Gastrocnemius medialis (tissue), 4 donors: ENCODE data around the gene ENTPD6. TPM values are rescaled to one million over a fixed set of nuclear protein-coding genes. Genes with fewer than 3 reads are reported as not detected.
A peak's percentile ranks its signal among the peaks of the same experiment; 100 is the strongest.

Experiments used
- ATAC-seq, 2 donors: fragments of 150-250 bp; one replicate each; pipeline ENCODE4 v1.9.1; 2016
- DNase-seq, 2 donors: peaks; one replicate each; pipeline ENCODE4 v3.0.0-alpha.2; 2019
- H3K27ac ChIP-seq, 4 donors: fragments of 200-600 bp; sonication (generic); 1 replicate in 1 of 4; 2 replicates in 3 of 4; pipeline ENCODE4 v1.5.1; 2016 to 2018; ENCODE audit warnings: mild to moderate bottlenecking in 2 of 4, moderate library complexity in 1 of 4
- H3K27me3 ChIP-seq, 3 donors: fragments of 200-600 bp; sonication (generic) in 2 of 3; 1 replicate in 1 of 3; 2 replicates in 2 of 3; pipeline versions ENCODE4 v1.5.1 to v1.6.0; 2016 to 2019; ENCODE audit warnings: mild to moderate bottlenecking in 1 of 3, moderate library complexity in 1 of 3
- H3K36me3 ChIP-seq, 2 donors: fragments of 200-600 bp; sonication (generic) in 1 of 2; one replicate each; pipeline ENCODE4 v1.5.1; 2017 to 2018
- H3K4me1 ChIP-seq, 2 donors: fragments of 200-600 bp; sonication (generic) in 1 of 2; one replicate each; pipeline ENCODE4 v1.5.1; 2016 to 2017; ENCODE audit warnings: mild to moderate bottlenecking in 2 of 2
- H3K4me3 ChIP-seq, 4 donors: fragments of 200-600 bp; sonication (generic) in 3 of 4; 1 replicate in 1 of 4; 2 replicates in 3 of 4; pipeline ENCODE4 v1.5.1; 2016 to 2019; ENCODE audit warnings: mild to moderate bottlenecking in 2 of 4
- H3K9me3 ChIP-seq, 3 donors: fragments of 200-600 bp; sonication (generic) in 2 of 3; 1 replicate in 1 of 3; 2 replicates in 2 of 3; pipeline ENCODE4 v1.5.1; 2016 to 2019
- CTCF ChIP-seq, 5 experiments: fragments of 450-650 bp in 3 of 5; fragments of 200-600 bp in 2 of 5; sonication (generic) in 2 of 5; IDR thresholded peaks in 4 of 5; conservative IDR thresholded peaks in 1 of 5; 1 replicate in 4 of 5; 2 replicates in 1 of 5; pipeline ENCODE4 v1.5.1; 2016 to 2019; ENCODE audit warnings: antibody characterized with exemption in 5 of 5, mild to moderate bottlenecking in 3 of 5, moderate library complexity in 3 of 5
- POLR2A ChIP-seq, 2 donors: fragments of 450-650 bp; IDR thresholded peaks; one replicate each; pipeline ENCODE4 v1.6.1; 2017; ENCODE audit warnings: antibody characterized with exemption in 2 of 2, mild to moderate bottlenecking in 2 of 2, moderate library complexity in 2 of 2
- in situ Hi-C, 4 donors: fragments of 200-750 bp; cut with MboI; loops; one replicate each; pipeline versions ENCODE4 v1.15.0 to v1.8.0; 2017; ENCODE audit warnings: low sequenced_read_pairs in 4 of 4
- intact Hi-C: fragments of 100-400 bp; cut with DNase I; formaldehyde crosslinking; loops from one replicate; pipeline ENCODE4 v1.15.1; 2023; ENCODE audit warnings: low total_unique reads
- total RNA-seq, 4 donors: library from RNA; depleted of rRNA; stranded (reverse); fragments of >200 nt; gene quantifications; one replicate each; pipeline versions ENCODE4 v1.1.0 to v1.2.3, GENCODE V29; 2016

The ENTPD6 gene
- total RNA-seq, 4 donors from 2014 or later: 27.0 to 61.1 (median 50.2) TPM

GRCh38 chr20:25270829-25271251, 75.3 kb downstream of the ENTPD6 start:
- intact Hi-C loops: no loop called here
- in situ Hi-C loops: loop anchor here in 2 of 4 donors (25.0 kb wide), 2 partner anchors 116 to 284 kb away; partner anchors contain the start of genes ABHD12 (in 1 of the 2) and APMAP (in 1 of the 2)
- ATAC-seq: no peak
- peak overlapping the region in 1 of 4 donors; percentile 89 for H3K27ac ChIP-seq
- no peak for DNase-seq
- no peak overlapping the region for H3K4me3 ChIP-seq
- no peak for TF ChIP-seq POLR2A (IDR thresholded peaks at IDR 0.05)
- TF ChIP-seq CTCF (IDR thresholded peaks at IDR 0.05 in 4 of 5, conservative IDR thresholded peaks at IDR 0.05 in 1 of 5): no peak
- H3K4me1 ChIP-seq: peaks cover 32 to 48% of the 10 kb centered on the region in 2 donors
- H3K27me3 ChIP-seq: no peaks in the 10 kb centered on the region
- H3K36me3 ChIP-seq: peaks cover 0 to 17% of the 10 kb centered on the region in 2 donors
- no peaks in the 10 kb centered on the region for H3K9me3 ChIP-seq

DNA sequence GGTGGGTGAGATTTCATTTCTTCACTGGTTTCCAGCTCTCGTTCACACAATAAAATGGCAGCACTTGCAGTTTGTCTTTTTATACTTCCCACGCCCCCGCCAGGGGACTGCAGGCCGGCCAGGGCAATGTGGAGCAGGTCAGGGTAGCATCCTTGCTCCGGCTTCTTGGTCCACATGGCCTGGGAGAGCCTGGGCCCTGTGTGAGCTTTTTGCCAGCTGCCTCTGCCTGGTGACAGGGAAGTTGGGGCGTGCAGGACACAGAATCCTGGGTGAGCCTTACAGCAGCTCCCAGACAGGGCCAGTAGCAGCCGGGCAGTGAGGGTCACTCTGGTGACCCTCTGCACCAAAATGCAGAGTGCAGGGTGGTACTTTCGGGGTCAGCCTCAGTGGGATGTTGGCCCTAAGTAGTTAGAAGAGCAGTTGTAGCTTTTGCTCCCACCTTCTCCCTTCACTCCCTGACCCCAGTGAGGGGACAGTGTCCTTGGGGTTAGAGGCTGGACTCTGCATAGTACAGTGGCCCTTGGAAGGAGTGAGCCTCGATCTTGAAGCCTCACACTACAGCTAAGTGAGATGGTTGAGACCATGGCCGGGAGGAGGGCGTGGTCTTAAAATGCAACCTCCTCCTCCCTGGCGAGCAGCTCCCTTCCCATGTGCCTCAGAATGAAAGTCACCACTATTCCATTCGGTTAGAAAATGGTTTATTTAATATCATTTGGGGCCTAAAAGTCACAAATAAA, 76.1 kb downstream of the ENTPD6 start:
- H3K9me3 ChIP-seq: no peaks in the 10 kb centered on the region
- in situ Hi-C loops (loop anchor here in 2 of 4 donors (25.0 kb wide), 2 partner anchors 116 to 284 kb away; partner anchors contain the start of genes ABHD12 (in 1 of the 2) and APMAP (in 1 of the 2)), intact Hi-C loops (no loop called here)
- no peak overlapping the region for H3K4me3 ChIP-seq
- ATAC-seq (no peak), DNase-seq (no peak)
- peaks cover 0 to 17% of the 10 kb centered on the region in 2 donors for H3K36me3 ChIP-seq
- no peaks in the 10 kb centered on the region for H3K27me3 ChIP-seq
- peak overlapping the region; percentile 81 to 89 (median 86) for H3K27ac ChIP-seq
- no peak for TF ChIP-seq CTCF (IDR thresholded peaks at IDR 0.05 in 4 of 5, conservative IDR thresholded peaks at IDR 0.05 in 1 of 5)
- TF ChIP-seq POLR2A (IDR thresholded peaks at IDR 0.05): no peak
- H3K4me1 ChIP-seq: peaks cover 32 to 48% of the 10 kb centered on the region in 2 donors

DNA sequence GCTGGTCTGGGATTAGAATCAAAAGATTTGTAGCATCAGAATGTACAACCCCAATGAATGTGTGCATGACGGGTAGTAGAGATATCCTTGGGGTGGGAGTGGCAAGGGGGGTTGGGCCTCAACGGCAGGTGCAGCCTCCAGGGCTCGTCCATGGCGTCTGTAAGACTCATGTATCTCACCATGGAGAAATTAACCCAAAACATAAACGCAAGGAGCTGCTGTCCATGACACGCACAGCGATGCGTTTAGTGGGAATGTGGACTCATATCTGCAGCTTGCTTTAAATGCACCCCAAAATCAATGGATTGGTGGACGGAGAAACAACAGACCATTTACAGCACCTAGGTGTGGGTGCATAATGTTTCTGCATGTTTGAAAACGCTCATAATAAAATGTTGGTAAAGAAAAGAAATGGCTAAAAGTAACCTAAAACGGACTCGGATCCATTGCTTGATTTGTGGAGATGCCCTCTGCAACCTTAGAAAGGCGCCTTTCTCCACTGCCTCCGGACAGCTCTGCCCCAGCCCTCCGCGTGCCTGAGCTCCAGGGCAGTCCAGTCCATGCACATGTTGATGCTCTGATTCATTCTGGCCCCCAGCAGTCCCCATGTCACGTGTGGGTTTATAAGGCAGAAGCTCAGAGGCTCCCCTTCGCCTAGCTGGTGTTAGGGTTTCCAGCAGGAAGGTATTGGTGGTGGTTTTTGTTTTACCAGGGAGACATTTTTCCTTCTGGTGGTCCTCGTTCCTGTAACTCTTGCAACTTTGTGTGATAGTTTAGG, 76.9 kb downstream of the ENTPD6 start:
- Histone ChIP-seq H3K27ac (peak overlapping the region; percentile 81 to 89 (median 86)), H3K4me1 (peaks cover 32 to 52% of the 10 kb centered on the region in 2 donors), H3K9me3 (no peaks in the 10 kb centered on the region), H3K27me3 (no peaks in the 10 kb centered on the region), H3K4me3 (peak overlapping the region in 1 of 4 donors; percentile 32), H3K36me3 (peaks cover 0 to 21% of the 10 kb centered on the region in 2 donors)
- in situ Hi-C loops: loop anchor here in 2 of 4 donors (25.0 kb wide), 2 partner anchors 115 to 285 kb away; partner anchors contain the start of genes ABHD12 (in 1 of the 2) and APMAP (in 1 of the 2)
- TF ChIP-seq CTCF (IDR thresholded peaks at IDR 0.05 in 4 of 5, conservative IDR thresholded peaks at IDR 0.05 in 1 of 5): no peak
- no peak for TF ChIP-seq POLR2A (IDR thresholded peaks at IDR 0.05)
- DNase-seq (peak in 1 of 2 donors; percentile 67), ATAC-seq (peak in 1 of 2 donors; percentile 24)
- intact Hi-C loops: no loop called here

GRCh38 chr20:25273046-25273445, 77.5 kb downstream of the ENTPD6 start:
- Histone ChIP-seq H3K27me3 (no peaks in the 10 kb centered on the region), H3K9me3 (no peaks in the 10 kb centered on the region), H3K4me1 (peaks cover 32 to 56% of the 10 kb centered on the region in 2 donors), H3K4me3 (peak overlapping the region in 3 of 4 donors; percentile 6 to 32 (median 23)), H3K36me3 (peaks cover 0 to 25% of the 10 kb centered on the region in 2 donors), H3K27ac (peak overlapping the region; percentile 81 to 89 (median 86))
- intact Hi-C loops: no loop called here
- in situ Hi-C loops: loop anchor here in 2 of 4 donors (25.0 kb wide), 2 partner anchors 114 to 286 kb away; partner anchors contain the start of genes ABHD12 (in 1 of the 2) and APMAP (in 1 of the 2)
- no peak for TF ChIP-seq CTCF (IDR thresholded peaks at IDR 0.05 in 4 of 5, conservative IDR thresholded peaks at IDR 0.05 in 1 of 5)
- no peak for TF ChIP-seq POLR2A (IDR thresholded peaks at IDR 0.05)
- peak; percentile 7 to 17 for ATAC-seq
- DNase-seq: no peak
